ENCODE results near the gene CLDN4. TPM values are rescaled to one million over a fixed set of nuclear protein-coding genes. Genes with fewer than 3 reads are reported as not detected.
"Not testable (repeated sequence)": the region's sequence is repeated elsewhere in the genome, so short reads cannot be mapped to it uniquely, and the experiment has no call there.

CLDN4 gene
- 0.97 TPM for polyA plus RNA-seq (ENCODE audit: insufficient read length)

- no peak for DNase-seq
Observed at GRCh38 chr7:73830681-73831583, at the start of gene CLDN4. CLDN4 (plus strand) TSS chr7:73830996; CDS start chr7:73831202, 206 bp downstream.

GRCh38 chr7:73786588-73786987 is 44.2 kb upstream of the CLDN4 start:
- no peak for DNase-seq

- DNase-seq, result not testable (repeated sequence)
Observed at GRCh38 chr7:73787786-73788048, 43.1 kb upstream of the CLDN4 start.

- DNase-seq, result no peak
Observed at GRCh38 chr7:73789051-73789450, 41.7 kb upstream of the CLDN4 start.

GRCh38 chr7:73791170-73791690 is 39.6 kb upstream of the CLDN4 start:
- not testable (repeated sequence) for DNase-seq

GRCh38 chr7:73795188-73795587 is 35.6 kb upstream of the CLDN4 start:
- not testable (repeated sequence) for DNase-seq

GRCh38 chr7:73796656-73797055 is 34.1 kb upstream of the CLDN4 start:
- not testable (repeated sequence) for DNase-seq

GRCh38 chr7:73797176-73797575 is 33.6 kb upstream of the CLDN4 start:
- DNase-seq, result not testable (repeated sequence)

GRCh38 chr7:73799282-73800141 is 31.3 kb upstream of the CLDN4 start:
- DNase-seq, result no peak

GRCh38 chr7:73801577-73801976 is 29.2 kb upstream of the CLDN4 start:
- no peak for DNase-seq

GRCh38 chr7:73802459-73802858 is 28.3 kb upstream of the CLDN4 start:
- no peak for DNase-seq

GRCh38 chr7:73809467-73809951 is 21.3 kb upstream of the CLDN4 start:
- no peak for DNase-seq

- DNase-seq, result no peak
Observed at GRCh38 chr7:73810998-73811360, 19.8 kb upstream of the CLDN4 start.

GRCh38 chr7:73811760-73812168 is 19.0 kb upstream of the CLDN4 start:
- DNase-seq, result no peak

- DNase-seq, result no peak
Observed at GRCh38 chr7:73812996-73813395, 17.8 kb upstream of the CLDN4 start.

- DNase-seq, result no peak
Observed at GRCh38 chr7:73815436-73815835, 15.4 kb upstream of the CLDN4 start.

GRCh38 chr7:73817121-73817520 is 13.7 kb upstream of the CLDN4 start:
- no peak for DNase-seq

GRCh38 chr7:73820013-73820412 is 10.8 kb upstream of the CLDN4 start:
- DNase-seq, result no peak

GRCh38 chr7:73821597-73822285 is 9.1 kb upstream of the CLDN4 start:
- not testable (repeated sequence) for DNase-seq

GRCh38 chr7:73822319-73823173 is 8.2 kb upstream of the CLDN4 start:
- no peak for DNase-seq

- no peak for DNase-seq
Observed at GRCh38 chr7:73823257-73823656, 7.5 kb upstream of the CLDN4 start.

Data from hindlimb muscle (tissue), 1 donor.